Measurements from ENCODE around the gene UBE2QL1. TPM values are rescaled to one million over a fixed set of nuclear protein-coding genes. Genes with fewer than 3 reads are reported as not detected.

Gene UBE2QL1
- polyA plus RNA-seq, 2 of the 4 experiments (the other 2 are of a cell fraction) = 0.04 TPM

DNA sequence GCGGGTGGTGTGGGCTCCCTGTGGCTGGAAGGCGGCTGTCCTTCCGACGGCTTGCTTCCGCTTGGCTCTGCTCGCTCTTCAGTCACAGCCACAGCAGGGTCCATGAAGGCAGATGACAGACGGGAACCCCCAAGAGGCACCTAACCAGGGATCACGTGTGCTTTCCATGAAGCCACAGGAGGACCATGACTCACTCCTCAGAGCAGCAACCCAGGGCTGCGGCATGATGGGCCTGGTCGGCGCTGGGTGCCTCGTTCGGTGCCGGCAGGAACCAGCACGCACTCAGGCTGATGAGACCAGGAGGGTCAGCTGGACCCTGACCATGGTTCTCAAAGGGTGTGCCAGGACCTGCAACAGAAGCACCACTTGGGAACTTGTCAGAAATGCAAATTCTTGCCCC is 37.5 kb upstream of the UBE2QL1 start (continued):
- TF ChIP-seq FOSL2 (IDR thresholded peaks at IDR 0.05) (no peak), FOSL2 (CRISPR knock-in tag; IDR thresholded peaks at IDR 0.05) (no peak), NR3C1 (IDR thresholded peaks at IDR 0.05) (no peak), CBX2 (IDR thresholded peaks at IDR 0.05; ENCODE audit: borderline replicate concordance, low read depth) (no peak), HEYL (CRISPR knock-in tag; IDR thresholded peaks at IDR 0.05) (no peak), HOXB5 (CRISPR knock-in tag; IDR thresholded peaks at IDR 0.05) (no peak), KDM1A (IDR thresholded peaks at IDR 0.05; ENCODE audit: low read depth) (no peak)
- TF ChIP-seq, protein P1, sequence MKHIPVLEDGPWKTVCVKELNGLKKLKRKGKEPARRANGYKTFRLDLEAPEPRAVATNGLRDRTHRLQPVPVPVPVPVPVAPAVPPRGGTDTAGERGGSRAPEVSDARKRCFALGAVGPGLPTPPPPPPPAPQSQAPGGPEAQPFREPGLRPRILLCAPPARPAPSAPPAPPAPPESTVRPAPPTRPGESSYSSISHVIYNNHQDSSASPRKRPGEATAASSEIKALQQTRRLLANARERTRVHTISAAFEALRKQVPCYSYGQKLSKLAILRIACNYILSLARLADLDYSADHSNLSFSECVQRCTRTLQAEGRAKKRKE (CRISPR knock-in tag; IDR thresholded peaks at IDR 0.05; ENCODE audit: low read depth) = no peak

DNA sequence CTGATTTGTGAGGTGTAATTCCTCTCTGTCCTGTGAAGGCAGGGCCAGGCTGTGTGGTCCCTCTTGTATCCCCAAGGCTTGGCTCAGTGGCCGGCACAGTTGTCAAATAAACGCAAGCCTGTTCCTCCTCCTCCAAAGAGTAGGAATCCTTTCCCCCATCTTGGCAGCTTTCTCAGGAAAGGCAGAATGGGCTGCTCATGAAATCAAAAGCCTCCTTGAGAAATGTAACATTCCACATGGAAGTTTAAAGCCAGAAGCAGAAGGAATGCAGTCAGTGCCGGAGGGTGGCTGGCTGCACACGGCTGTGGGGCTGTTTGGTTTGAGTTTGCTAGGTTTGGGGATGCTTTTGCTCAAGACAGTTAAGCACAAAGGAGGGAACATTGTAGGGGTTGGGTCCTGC is 35.8 kb upstream of the UBE2QL1 start:
- WGBS (ENCODE audit: missing lambda C conversion rate) = 38% methylated on average over 4 of the region's 4 CpGs
- peaks cover 4% of the 10 kb centered on the region; the same call in 1 of the 3 replicates for H3K4me1 ChIP-seq
- no peak overlapping the region for H3K27ac ChIP-seq
- no peaks in the 10 kb centered on the region; the same call in 2 of the 3 replicates for H3K9me3 ChIP-seq
- DNase-seq (ENCODE audit: low read depth in 1 of 2, low spot score in 1 of 2) (no peak), FAIRE-seq (no peak), ATAC-seq (no peak)
- H3K4me3 ChIP-seq = no peak overlapping the region
- TF ChIP-seq GATA3 (IDR thresholded peaks at IDR 0.05; ENCODE audit: borderline replicate concordance) (no peak), ZFP36 (IDR thresholded peaks at IDR 0.05; ENCODE audit: borderline replicate concordance, partially characterized antibody) (no peak), POLR2A (IDR thresholded peaks at IDR 0.05; ENCODE audit: low read length) (no peak), ESRRA (IDR thresholded peaks at IDR 0.05; ENCODE audit: borderline replicate concordance, low read length) (no peak), HDAC2 (IDR thresholded peaks at IDR 0.05) (no peak), JUN (IDR thresholded peaks at IDR 0.05) (no peak), POLR2AphosphoS2 (conservative IDR thresholded peaks at IDR 0.05; ENCODE audit: low read length) (no peak), CEBPB (IDR thresholded peaks at IDR 0.05) (no peak), JUNB (IDR thresholded peaks at IDR 0.05) (no peak), RCOR1 (IDR thresholded peaks at IDR 0.05; ENCODE audit: low read depth, low read length) (no peak), BHLHE40 (IDR thresholded peaks at IDR 0.05; ENCODE audit: low read depth, low read length) (no peak), HOXA7 (CRISPR knock-in tag; IDR thresholded peaks at IDR 0.05) (no peak), FOSB (CRISPR knock-in tag; IDR thresholded peaks at IDR 0.05) (no peak), HOXB13 (CRISPR knock-in tag; IDR thresholded peaks at IDR 0.05; ENCODE audit: low read depth) (no peak), NR3C1 (IDR thresholded peaks at IDR 0.05) (no peak)
- TF ChIP-seq, protein P1 (CRISPR knock-in tag; IDR thresholded peaks at IDR 0.05; ENCODE audit: low read depth) = no peak
- TF ChIP-seq, protein P2, sequence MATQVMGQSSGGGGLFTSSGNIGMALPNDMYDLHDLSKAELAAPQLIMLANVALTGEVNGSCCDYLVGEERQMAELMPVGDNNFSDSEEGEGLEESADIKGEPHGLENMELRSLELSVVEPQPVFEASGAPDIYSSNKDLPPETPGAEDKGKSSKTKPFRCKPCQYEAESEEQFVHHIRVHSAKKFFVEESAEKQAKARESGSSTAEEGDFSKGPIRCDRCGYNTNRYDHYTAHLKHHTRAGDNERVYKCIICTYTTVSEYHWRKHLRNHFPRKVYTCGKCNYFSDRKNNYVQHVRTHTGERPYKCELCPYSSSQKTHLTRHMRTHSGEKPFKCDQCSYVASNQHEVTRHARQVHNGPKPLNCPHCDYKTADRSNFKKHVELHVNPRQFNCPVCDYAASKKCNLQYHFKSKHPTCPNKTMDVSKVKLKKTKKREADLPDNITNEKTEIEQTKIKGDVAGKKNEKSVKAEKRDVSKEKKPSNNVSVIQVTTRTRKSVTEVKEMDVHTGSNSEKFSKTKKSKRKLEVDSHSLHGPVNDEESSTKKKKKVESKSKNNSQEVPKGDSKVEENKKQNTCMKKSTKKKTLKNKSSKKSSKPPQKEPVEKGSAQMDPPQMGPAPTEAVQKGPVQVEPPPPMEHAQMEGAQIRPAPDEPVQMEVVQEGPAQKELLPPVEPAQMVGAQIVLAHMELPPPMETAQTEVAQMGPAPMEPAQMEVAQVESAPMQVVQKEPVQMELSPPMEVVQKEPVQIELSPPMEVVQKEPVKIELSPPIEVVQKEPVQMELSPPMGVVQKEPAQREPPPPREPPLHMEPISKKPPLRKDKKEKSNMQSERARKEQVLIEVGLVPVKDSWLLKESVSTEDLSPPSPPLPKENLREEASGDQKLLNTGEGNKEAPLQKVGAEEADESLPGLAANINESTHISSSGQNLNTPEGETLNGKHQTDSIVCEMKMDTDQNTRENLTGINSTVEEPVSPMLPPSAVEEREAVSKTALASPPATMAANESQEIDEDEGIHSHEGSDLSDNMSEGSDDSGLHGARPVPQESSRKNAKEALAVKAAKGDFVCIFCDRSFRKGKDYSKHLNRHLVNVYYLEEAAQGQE (IDR thresholded peaks at IDR 0.05) = no peak
- TF ChIP-seq, protein P3, sequence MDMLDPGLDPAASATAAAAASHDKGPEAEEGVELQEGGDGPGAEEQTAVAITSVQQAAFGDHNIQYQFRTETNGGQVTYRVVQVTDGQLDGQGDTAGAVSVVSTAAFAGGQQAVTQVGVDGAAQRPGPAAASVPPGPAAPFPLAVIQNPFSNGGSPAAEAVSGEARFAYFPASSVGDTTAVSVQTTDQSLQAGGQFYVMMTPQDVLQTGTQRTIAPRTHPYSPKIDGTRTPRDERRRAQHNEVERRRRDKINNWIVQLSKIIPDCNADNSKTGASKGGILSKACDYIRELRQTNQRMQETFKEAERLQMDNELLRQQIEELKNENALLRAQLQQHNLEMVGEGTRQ (IDR thresholded peaks at IDR 0.05) = no peak
- TF ChIP-seq, protein P4, sequence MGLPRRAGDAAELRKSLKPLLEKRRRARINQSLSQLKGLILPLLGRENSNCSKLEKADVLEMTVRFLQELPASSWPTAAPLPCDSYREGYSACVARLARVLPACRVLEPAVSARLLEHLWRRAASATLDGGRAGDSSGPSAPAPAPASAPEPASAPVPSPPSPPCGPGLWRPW (IDR thresholded peaks at IDR 0.05) = no peak
- CTCF ChIA-PET = no interaction called here
- POLR2A ChIA-PET = no interaction called here
- H3K4me2 ChIP-seq = no peak overlapping the region
